ENCODE results near the gene KRT31.

GRCh38 chr17:41369023-41369422 lies 28.4 kb downstream of the KRT31 start:
- no peak for TF ChIP-seq ZBTB34 (CRISPR knock-in tag; IDR thresholded peaks at IDR 0.05)
- TF ChIP-seq, protein P1, sequence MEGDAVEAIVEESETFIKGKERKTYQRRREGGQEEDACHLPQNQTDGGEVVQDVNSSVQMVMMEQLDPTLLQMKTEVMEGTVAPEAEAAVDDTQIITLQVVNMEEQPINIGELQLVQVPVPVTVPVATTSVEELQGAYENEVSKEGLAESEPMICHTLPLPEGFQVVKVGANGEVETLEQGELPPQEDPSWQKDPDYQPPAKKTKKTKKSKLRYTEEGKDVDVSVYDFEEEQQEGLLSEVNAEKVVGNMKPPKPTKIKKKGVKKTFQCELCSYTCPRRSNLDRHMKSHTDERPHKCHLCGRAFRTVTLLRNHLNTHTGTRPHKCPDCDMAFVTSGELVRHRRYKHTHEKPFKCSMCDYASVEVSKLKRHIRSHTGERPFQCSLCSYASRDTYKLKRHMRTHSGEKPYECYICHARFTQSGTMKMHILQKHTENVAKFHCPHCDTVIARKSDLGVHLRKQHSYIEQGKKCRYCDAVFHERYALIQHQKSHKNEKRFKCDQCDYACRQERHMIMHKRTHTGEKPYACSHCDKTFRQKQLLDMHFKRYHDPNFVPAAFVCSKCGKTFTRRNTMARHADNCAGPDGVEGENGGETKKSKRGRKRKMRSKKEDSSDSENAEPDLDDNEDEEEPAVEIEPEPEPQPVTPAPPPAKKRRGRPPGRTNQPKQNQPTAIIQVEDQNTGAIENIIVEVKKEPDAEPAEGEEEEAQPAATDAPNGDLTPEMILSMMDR (CRISPR knock-in tag; IDR thresholded peaks at IDR 0.05): no peak
